T47D (cell line): ENCODE results near the gene LRRC1.
A peak's percentile ranks its signal among the peaks of the same experiment; 100 is the strongest.

Source experiments
- DNase-seq, 2 experiments: peaks; one replicate each; pipeline versions ENCODE4 v3.0.0 to v3.0.0-alpha.2; 2011 to 2012; ENCODE audit warnings: low read depth in 1 of 2, low spot score in 1 of 2
- JUND ChIP-seq: IDR thresholded peaks from 2 replicates; pipeline ENCODE4 v1.6.1; 2012; ENCODE audit warnings: low read depth
- in situ Hi-C: cut with HindIII; loops from 2 replicates; pipeline ENCODE4 v1.10.0; 2016; ENCODE audit warnings: low sequenced_read_pairs, low pct_unique_long_range_greater_than_20kb

Gene LRRC1

DNA sequence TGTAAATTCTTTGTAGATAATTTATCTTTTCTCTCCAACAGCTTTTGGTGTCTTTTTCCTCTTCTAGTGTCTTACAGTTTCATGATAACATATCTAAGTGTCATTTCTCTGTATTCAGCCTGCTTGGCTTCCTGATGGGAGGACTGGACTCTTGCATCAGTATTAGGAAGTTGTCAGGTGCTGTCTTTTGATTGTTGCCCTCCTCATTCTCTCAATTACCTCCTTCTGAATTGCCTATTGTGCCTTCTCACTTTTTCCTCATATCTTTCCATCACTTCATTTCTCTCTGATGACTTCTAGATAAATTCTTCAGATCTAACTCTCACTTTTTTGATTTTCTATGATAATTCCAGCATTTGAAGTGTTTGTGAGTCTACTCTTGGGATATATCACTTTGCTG lies 162.0 kb downstream of the LRRC1 start:
- in situ Hi-C loops, result no loop called here
- no peak for DNase-seq
- no peak for TF ChIP-seq JUND

DNA sequence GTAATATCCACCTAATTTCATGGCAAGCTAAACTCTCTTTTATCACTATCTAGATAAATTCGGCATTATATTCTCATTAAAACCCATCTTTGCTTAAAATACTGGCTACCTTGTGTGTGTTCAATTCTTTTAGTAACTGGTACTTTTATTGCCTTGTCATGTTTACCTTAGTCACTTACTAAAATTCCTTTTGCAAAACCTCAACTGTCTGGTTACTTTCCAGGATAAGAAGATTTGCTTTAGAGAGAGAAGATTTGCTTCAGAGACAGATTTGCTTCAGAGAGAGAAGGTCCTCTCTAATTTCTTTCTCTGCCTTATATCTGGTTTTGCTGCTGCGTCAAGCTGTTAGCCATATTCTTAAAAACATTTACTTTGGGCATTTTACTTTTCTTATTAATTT lies 164.9 kb downstream of the LRRC1 start:
- peak in 1 of 2 experiments; percentile 60 for DNase-seq
- TF ChIP-seq JUND, result no peak
- in situ Hi-C loops, result no loop called here

DNA sequence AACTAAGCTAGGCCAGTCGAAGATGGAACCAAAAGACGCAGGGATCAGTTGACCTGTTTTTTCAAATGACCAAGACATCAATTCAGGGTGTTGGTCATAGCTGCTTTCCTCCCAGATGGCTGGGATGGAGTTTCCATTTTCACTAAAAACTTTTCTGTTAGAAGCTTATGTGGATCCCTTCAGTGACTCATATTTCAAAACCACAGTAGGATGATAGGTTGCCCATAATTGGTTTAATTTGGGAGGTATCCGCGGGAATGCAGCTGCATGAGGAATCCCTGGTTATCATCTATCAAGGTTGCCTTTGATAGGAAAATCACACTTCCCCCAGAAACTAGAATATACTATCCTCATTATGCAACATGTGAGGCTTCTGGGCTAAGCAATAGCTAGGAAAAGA lies 165.5 kb downstream of the LRRC1 start:
- in situ Hi-C loops, result no loop called here
- TF ChIP-seq JUND, result no peak
- no peak for DNase-seq

DNA sequence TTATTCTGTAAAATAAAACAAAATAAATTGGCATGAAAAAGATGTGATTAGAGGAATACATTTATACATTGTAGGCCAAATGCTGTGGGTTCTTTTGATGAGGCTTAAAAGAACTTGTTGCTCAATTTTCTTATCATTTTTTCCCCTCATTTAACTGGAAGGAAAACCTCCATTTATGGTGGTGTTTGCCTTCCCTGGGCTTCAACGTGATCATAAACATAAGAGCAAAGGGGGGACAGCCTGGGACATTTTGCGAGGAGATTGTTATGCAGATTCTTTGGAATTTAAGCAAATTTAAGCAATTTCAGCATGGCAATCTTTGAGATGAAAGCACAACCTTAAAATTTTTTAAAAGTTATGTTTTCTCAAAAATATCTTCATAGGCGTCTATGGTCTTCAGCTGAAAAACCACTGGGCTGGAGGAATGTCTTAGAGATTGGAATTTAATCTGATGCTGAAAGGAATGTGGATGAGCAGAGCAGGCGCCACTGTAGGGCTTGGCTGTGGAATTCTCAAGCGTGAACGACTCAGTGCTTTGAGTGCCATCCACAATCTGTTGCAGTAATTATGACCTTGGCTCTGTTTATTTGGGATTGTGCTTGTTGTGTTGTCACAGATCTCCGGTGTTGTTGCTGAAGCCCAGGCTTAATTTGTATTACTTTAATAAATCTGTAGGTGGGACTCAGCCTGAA lies 167.0 kb downstream of the LRRC1 start:
- TF ChIP-seq JUND, result peak; percentile 46; the same call in 1 of the 2 replicates
- in situ Hi-C loops, result no loop called here
- peak; percentile 8 to 77 for DNase-seq

DNA sequence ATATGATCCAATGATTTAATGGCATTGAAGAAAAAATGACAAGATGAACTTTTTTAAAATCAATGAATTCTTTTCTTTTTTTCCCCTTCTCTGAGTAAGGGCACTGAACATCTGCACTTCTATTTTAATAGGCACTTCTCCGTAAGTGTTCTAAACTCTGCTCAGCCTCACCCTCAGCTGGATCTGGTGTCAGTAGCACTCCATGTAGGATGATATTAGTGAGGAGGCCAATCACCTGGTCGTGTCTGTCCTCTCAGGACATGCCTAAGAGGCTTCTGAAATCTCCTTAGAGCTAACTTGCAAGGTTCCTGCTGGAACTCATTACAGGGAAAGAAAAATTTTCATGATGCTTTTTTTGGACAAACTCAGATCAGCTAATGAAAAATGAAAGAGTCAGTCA lies 167.8 kb downstream of the LRRC1 start:
- DNase-seq, result no peak
- no peak for TF ChIP-seq JUND
- in situ Hi-C loops, result no loop called here

DNA sequence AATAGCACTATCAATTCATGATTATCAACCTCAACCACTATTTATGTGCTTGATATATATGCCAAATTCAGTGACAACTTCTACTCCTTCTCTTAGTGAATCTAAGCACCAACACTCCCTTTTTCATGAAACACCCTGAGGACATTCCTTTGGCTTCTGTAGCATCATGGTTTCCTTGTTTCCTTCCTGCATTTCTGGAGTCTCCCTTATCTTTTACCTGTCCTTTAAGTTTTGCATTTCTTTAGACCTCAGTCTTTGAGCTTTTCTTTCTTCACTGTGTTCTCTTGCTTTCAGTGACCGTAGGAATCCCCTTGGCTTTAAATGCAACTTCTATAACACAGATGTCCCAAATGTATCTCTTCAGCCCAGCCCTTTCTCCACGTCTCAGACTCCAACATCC lies 172.6 kb downstream of the LRRC1 start:
- DNase-seq, result no peak
- TF ChIP-seq JUND, result no peak
- in situ Hi-C loops, result no loop called here
